Neural crest cell (in vitro differentiated cells): ENCODE data around the gene RBM26. TPM values are rescaled to one million over a fixed set of nuclear protein-coding genes. Genes with fewer than 3 reads are reported as not detected.

Experiments
- DNase-seq: peaks from one replicate; pipeline ENCODE4 v3.0.0; 2021; ENCODE audit warnings: low read depth, mixed read lengths, low spot score
- H3K27ac Mint-ChIP-seq: one replicate; pipeline ENCODE4 v1.8.0; 2021; ENCODE audit warnings: mild to moderate bottlenecking, mixed read lengths; ENCODE audit not compliant: unreplicated experiment
- H3K27me3 Mint-ChIP-seq: 2 replicates; pipeline ENCODE4 v1.8.0; 2021; ENCODE audit warnings: low read depth, mild to moderate bottlenecking, mixed read lengths
- H3K36me3 Mint-ChIP-seq: 2 replicates; pipeline ENCODE4 v1.8.0; 2021; ENCODE audit warnings: low read depth, mild to moderate bottlenecking, mixed read lengths
- H3K4me1 Mint-ChIP-seq: 2 replicates; pipeline ENCODE4 v1.8.0; 2021; ENCODE audit warnings: mixed read lengths
- H3K4me3 Mint-ChIP-seq: one replicate; pipeline ENCODE4 v1.8.0; 2021; ENCODE audit warnings: mild to moderate bottlenecking, mixed read lengths
- H3K9me3 Mint-ChIP-seq: 2 replicates; pipeline ENCODE4 v1.8.0; 2021; ENCODE audit warnings: mixed read lengths
- CTCF ChIP-seq: fragments of 200-600 bp; sonication (generic); conservative IDR thresholded peaks from 2 replicates; pipeline ENCODE4 v1.5.0; 2021; ENCODE audit warnings: antibody characterized with exemption, mild to moderate bottlenecking
- total RNA-seq: library from RNA; stranded (reverse); gene quantifications from 2 replicates; pipeline ENCODE4 v1.2.1, GENCODE V29; 2021

Gene RBM26
- total RNA-seq, 1 donor from 2014 or later: 78.1 TPM

- no peak overlapping the region for H3K4me3 Mint-ChIP-seq
- H3K36me3 Mint-ChIP-seq: no peaks in the 10 kb centered on the region
- no peaks in the 10 kb centered on the region for H3K27me3 Mint-ChIP-seq
- peaks cover 13% of the 10 kb centered on the region for H3K4me1 Mint-ChIP-seq
- H3K9me3 Mint-ChIP-seq: no peaks in the 10 kb centered on the region
- no peak for TF ChIP-seq CTCF
- DNase-seq: no peak
- no peak overlapping the region for H3K27ac Mint-ChIP-seq
Observed at GRCh38 chr13:79432086-79432485, 26.0 kb upstream of the RBM26 start.

DNA sequence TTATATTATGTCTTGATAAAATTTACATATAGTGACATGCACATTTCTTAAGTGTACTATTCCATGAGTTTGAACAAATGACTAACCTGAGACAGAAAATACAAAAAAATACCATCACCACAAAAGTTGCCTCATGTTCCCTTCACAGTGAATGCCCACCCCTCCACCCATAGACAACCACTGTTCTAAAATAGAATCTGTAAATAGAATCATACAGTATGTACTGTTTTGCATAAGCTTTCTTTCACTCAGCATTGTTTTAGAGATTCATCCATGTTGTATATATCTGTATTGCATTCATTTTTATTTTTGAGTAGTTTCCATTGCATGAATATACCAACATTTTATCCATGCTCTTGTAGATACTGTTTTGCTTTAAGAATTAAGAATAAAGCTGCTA lies 23.3 kb upstream of the RBM26 start:
- Mint-ChIP-seq H3K36me3 (no peaks in the 10 kb centered on the region), H3K4me3 (no peak overlapping the region), H3K27me3 (no peaks in the 10 kb centered on the region), H3K4me1 (peaks cover 13% of the 10 kb centered on the region), H3K27ac (no peak overlapping the region), H3K9me3 (no peaks in the 10 kb centered on the region)
- TF ChIP-seq CTCF: no peak
- DNase-seq: no peak

GRCh38 chr13:79427883-79428282 lies 21.8 kb upstream of the RBM26 start:
- no peak overlapping the region for H3K27ac Mint-ChIP-seq
- no peak for TF ChIP-seq CTCF
- H3K4me1 Mint-ChIP-seq: peaks cover 13% of the 10 kb centered on the region
- no peaks in the 10 kb centered on the region for H3K9me3 Mint-ChIP-seq
- H3K27me3 Mint-ChIP-seq: no peaks in the 10 kb centered on the region
- H3K4me3 Mint-ChIP-seq: no peak overlapping the region
- no peaks in the 10 kb centered on the region for H3K36me3 Mint-ChIP-seq
- DNase-seq: no peak

DNA sequence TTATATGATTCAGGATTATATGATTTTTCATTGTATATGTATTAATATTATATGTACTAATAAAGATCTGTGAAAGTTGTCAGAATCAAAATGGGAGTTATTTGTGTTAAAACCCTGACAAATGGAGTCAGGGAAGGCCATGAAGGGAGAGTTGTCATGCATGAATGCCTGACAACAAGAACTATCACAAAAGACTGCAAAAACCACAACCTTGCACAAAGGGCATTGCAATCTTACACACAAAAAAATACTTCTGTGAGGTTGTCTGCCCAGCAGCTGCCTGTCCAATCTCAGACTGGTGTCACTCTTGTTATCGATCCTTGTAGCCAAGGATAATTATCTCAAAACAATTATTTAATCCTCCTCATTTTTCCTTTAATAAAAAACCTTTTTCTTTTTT lies 21.2 kb upstream of the RBM26 start:
- Mint-ChIP-seq H3K36me3 (no peaks in the 10 kb centered on the region), H3K4me1 (peaks cover 13% of the 10 kb centered on the region), H3K27me3 (no peaks in the 10 kb centered on the region), H3K9me3 (no peaks in the 10 kb centered on the region), H3K27ac (peak overlapping the region; percentile 16), H3K4me3 (no peak overlapping the region)
- DNase-seq: no peak
- TF ChIP-seq CTCF: no peak

- no peaks in the 10 kb centered on the region for H3K27me3 Mint-ChIP-seq
- no peak overlapping the region for H3K4me3 Mint-ChIP-seq
- DNase-seq: no peak
- H3K27ac Mint-ChIP-seq: no peak overlapping the region
- TF ChIP-seq CTCF: peak; percentile 85
- H3K4me1 Mint-ChIP-seq: peaks cover 13% of the 10 kb centered on the region
- H3K36me3 Mint-ChIP-seq: no peaks in the 10 kb centered on the region
- no peaks in the 10 kb centered on the region for H3K9me3 Mint-ChIP-seq
Observed at GRCh38 chr13:79423801-79424642, 18.0 kb upstream of the RBM26 start.
